Peyer's patch (tissue), 4 donors: ENCODE measurements around the gene OAF.

Experiments
- CTCF ChIP-seq, 6 experiments: fragments of 450-650 bp in 4 of 6; fragments of 200-600 bp in 2 of 6; sonication (generic) in 1 of 6; IDR thresholded peaks; one replicate each; pipeline ENCODE4 v1.5.1; 2017 to 2019; ENCODE audit warnings: antibody characterized with exemption in 6 of 6, mild to moderate bottlenecking in 3 of 6, moderate library complexity in 1 of 6
- POLR2A ChIP-seq, 2 donors: fragments of 450-650 bp; IDR thresholded peaks; one replicate each; pipeline ENCODE4 v1.5.1; 2017; ENCODE audit warnings: antibody characterized with exemption in 2 of 2, mild to moderate bottlenecking in 2 of 2, moderate library complexity in 2 of 2

GRCh38 chr11:120254788-120255518 lies 44.1 kb downstream of the OAF start:
- TF ChIP-seq CTCF (IDR thresholded peaks at IDR 0.05): no peak
- TF ChIP-seq POLR2A (IDR thresholded peaks at IDR 0.05): no peak
